GM18868 (cell line): ENCODE measurements around the gene ERI2.
A peak's percentile ranks its signal among the peaks of the same experiment; 100 is the strongest.
"Not testable (repeated sequence)": the region's sequence is repeated elsewhere in the genome, so short reads cannot be mapped to it uniquely, and the experiment has no call there.

Experiments
- ATAC-seq: cut with Tn5 transposase; IDR thresholded peaks from one replicate; pipeline ENCODE4 v1.9.1; 2021; ENCODE audit warnings: mild to moderate bottlenecking, moderate library complexity; ENCODE audit not compliant: unreplicated experiment

Gene ERI2

GRCh38 chr16:20818929-20819585 is 12.8 kb upstream of the ERI2 start:
- no peak for ATAC-seq

DNA sequence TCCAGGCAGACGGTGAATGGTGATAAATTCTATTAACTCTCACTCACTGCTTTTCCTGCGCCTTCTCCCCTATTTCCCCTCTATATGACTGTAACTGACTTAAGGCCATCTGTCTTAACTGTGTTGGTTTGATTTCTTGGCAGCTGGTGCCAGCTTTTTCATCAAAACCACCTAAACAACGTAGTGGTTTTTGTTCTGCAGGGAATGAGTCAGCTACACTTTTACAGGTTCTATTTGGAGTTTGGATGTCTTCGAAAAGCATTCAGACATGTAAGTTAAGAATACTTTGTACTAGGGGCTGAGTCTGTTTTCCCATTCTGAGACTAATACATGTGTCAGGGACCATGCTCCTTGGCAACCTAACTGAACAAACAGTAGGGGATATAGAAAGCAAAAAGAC is 8.5 kb upstream of the ERI2 start:
- ATAC-seq, result peak; percentile 45

- ATAC-seq, result no peak
Measured at GRCh38 chr16:20812510-20812909, 6.2 kb upstream of the ERI2 start.

GRCh38 chr16:20811889-20812439 is 5.7 kb upstream of the ERI2 start:
- ATAC-seq, result no peak

GRCh38 chr16:20807862-20808261 is 1.6 kb upstream of the ERI2 start:
- ATAC-seq, result no peak

DNA sequence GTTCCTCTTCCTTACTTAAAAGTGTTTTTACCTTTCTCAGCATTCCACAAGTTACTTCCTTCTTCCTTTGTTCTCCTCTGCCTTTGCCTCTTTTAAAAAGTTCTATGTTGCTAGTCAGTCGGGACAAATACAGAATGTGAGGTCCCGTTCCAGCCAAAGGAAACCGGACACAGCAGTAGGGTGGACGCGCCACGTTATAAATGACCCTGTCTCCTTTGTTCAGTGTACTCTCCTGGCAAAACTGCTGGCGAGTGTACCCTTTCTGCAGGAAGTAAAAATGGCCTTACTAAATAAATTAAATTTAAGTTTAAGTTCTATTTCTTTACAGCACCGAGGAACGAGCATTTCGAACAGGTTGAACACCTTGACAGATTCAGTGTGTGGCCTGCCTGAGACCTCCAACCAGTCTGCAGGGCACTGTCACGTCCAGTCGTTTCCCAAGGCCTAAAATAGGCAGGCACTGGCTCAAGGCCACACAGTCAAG is 546 bp downstream of the ERI2 start:
- ATAC-seq, result not testable (repeated sequence)

- ATAC-seq, result no peak
Measured at GRCh38 chr16:20803561-20804214, 2.6 kb downstream of the ERI2 start.

DNA sequence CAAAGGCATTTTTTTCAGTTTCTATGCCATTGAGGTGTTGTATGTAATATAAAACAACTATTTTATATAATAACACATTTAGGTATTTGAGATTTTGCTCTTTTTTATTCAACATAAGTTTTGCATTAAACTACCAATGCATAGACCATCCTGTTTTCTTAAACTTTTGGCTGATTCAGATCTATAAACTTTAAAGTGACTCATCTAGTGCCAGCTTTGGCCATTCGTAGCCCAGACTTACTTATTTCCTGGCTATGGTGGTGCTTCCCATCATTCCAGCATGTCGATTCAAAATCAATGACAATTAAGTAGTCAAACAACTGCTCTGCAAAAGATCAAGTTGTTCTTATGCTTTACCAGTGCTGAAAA is 3.1 kb downstream of the ERI2 start:
- ATAC-seq, result no peak

GRCh38 chr16:20801278-20801677 is 5.0 kb downstream of the ERI2 start:
- no peak for ATAC-seq

DNA sequence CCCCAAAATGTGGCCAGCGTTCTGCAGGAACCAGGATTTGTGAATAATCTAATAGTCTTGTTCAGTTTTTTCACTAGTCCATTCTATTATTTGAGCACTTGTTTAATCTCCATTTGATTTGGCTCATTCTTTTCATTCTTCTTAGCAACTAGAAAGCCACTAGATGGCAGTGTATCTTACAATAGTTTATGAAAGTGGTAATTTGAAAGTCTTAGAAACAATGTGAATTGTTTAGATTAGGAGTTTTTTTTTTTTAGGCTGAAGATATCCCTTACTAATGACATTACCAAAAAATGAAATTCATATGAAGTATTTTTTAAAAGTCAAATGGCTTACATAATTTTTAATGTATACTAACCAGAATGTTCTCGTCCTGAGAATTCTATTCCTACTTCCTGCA is 6.7 kb downstream of the ERI2 start:
- ATAC-seq, result no peak

DNA sequence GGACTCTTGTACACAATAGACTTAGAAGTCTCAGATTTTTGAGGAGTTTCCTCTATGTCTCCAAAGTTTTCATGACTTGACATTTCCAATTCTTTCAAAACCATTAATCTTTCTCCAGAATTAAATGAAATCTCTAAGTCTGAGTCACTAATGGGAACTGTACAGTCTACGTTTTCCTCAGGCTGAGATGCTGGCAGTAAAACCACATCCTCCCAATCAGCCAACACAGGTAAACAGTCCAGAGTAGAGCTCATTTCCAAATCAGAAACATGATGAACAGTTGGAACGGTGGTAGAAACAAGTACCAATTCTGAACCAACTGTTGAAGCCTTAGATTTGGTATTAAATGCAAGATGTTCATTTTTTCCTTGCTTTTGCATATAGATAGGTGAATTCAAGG is 7.9 kb downstream of the ERI2 start:
- ATAC-seq, result no peak

DNA sequence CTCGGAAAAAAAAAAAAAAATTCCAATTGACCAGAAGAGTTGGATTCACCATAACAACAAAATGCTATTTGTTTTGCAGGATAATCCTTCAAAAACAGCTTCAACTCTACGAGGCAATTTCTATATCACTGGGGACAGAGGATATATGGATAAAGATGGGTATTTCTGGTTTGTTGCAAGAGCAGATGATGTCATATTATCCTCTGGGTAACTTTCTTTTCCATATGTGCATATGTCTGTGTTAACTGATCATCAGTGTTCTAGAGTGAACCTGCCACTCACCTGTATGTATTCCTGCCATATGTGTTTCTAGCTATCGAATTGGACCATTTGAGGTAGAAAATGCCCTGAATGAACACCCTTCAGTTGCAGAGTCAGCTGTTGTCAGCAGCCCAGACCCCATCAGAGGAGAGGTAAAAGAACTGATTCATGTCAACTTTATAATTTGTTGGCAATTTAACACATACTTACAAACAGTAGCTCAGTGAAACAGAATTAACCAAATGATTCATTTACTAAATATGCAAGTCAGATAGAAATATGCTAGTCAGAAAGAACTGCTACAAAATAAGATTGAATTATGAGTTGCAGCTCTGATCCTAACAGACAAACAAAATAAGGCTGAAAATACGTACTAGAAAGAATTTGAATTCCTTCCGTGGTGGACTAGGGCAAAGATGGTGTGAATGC is 14.2 kb downstream of the ERI2 start:
- no peak for ATAC-seq

DNA sequence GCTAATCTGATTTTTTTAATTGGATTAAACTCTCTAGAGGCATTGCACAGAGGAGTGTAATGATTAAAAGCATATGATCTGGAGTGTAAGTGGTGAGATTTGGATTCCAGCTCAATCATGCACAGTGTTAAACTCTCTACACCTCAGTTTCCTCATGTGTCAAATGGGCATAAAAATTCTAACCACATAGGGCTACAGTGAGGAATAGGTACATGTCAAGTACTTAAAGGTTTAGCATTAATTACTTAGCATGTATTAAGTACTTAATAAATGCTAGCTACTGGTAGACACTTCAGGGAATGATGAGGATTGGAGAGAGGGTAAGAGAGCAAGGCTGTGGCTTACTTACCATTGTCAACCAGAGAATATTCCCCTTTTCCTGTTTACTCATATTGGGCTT is 17.1 kb downstream of the ERI2 start:
- ATAC-seq, result no peak

GRCh38 chr16:20784204-20784603 is 22.1 kb downstream of the ERI2 start:
- ATAC-seq, result no peak

GRCh38 chr16:20782470-20782869 is 23.8 kb downstream of the ERI2 start:
- ATAC-seq, result no peak

DNA sequence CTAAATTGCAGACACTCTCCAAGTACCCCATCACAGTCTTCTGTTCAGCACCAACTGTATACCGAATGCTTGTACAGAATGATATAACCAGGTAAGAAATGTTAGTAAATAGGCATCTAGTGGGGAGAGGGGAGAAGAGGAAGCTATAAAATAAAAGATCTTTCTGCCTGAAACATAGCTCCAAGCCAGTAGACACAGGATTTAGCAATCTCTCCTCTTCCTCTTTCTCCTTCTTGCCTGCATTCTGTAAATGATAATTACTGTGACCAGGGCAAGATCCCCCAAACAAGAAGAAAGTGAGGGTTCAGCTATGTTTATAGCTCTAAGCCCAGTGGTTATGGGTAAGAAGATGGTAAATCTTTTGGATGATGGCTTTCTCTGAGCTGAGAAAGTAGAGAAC is 24.6 kb downstream of the ERI2 start:
- no peak for ATAC-seq

DNA sequence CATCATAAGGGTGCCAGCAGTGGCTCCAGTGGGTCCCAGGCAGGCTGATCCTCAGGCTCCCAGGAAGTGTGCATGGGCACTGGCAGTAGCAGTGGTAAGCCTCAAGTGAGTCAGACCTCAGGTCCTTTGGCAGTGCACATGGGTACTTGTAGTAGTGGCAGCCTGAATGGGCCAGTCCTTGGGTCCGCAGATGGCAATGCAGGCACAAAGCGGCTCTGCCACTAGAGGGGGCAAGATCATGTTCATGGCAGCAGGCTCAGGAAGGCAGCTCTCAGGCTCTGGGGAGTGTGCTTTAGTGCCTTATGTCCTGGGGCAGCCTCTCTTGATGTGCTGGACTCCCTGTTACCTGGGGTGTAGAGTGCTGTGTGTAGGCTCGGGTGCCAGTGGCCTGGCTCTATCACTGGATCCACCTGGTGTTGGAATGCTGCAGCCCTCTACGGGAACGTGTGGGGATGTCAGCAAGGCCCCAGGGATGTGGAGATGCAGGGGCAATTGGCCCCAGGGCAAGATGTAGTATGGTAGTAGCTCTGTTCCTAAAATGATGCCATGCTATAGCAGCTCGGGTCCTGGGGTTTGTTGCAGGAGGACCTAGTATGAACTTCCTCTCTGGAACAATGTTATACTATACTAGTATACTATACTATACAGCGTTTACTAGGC is 31.4 kb downstream of the ERI2 start:
- ATAC-seq, result no peak

DNA sequence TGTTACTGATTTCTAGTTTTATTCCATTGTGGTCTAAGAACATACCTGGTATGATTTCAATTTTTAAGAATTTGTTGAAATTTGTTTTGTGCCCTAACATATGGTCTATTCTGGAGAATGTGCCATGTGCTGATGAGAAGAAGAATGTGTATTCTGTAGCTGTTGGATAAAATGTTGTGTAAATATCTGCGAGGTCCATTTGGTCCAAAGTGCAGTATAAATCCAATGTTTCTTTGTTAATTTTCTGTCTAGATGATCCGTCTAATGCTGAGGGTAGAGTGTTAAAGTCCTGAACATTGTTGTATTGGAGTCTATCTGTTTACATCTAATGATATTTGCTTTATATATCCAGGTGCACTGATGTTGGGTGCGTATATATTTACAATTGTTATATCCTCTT is 32.6 kb downstream of the ERI2 start:
- no peak for ATAC-seq

DNA sequence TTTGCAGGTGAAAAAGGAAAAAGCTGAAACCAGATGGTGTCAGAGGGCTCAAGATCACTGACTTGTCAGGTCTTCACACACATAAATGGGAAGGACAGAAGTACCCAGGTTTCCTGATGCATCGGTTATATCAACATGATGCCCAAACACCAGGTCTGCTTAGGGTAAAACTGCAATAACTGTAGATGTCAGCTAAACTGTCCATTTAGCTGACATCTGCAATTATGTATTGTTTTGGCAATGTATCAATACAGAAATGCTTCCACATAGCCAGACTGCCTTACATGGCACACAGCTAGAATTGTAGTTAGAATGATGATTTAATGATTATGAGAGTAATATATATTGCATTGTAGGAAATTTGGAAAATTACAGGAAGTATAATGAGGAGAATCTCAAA is 37.5 kb downstream of the ERI2 start:
- ATAC-seq, result no peak

- ATAC-seq, result no peak
Measured at GRCh38 chr16:20768121-20768520, 38.2 kb downstream of the ERI2 start.

GRCh38 chr16:20767577-20767976 is 38.7 kb downstream of the ERI2 start:
- no peak for ATAC-seq
